ENCODE data around the gene RGL1. TPM values are rescaled to one million over a fixed set of nuclear protein-coding genes. Genes with fewer than 3 reads are reported as not detected.

Gene RGL1
- total RNA-seq, 1 experiment from 2014 or later = 1.3 TPM

DNA sequence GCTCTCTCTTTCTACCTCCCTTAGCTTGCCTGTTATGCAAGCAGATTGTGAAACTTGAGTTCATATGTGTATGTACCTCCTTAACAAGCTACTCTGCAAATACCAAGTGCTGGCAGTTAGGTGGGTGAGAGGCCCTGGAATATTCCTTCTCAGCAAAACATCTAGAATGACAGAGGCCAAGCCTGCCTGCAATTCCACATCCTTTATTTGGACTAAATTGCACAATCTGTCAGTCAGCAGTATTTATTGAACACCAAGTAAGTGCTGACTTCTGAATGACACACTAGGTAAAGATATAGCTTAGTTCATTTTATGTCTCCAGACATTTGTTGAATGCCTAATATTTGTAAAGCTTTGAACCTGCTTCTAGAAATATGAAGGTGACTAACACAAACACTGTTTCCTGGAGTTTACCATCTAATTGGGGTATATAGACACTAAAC lies 87.5 kb downstream of the RGL1 start:
- no peak overlapping the region for H2AFZ ChIP-seq (ENCODE audit: low read depth, low read length, poor library complexity, severe bottlenecking)
- CTCF ChIA-PET = interaction anchor here (1.5 kb wide), 1 partner anchor 10 kb away, joined by 3 read pairs; no protein-coding TSS in a partner anchor
- H3K9ac ChIP-seq (ENCODE audit: low read length) = no peak overlapping the region
- ATAC-seq = no peak
- no peak overlapping the region for H3K4me3 ChIP-seq (replicated peaks in 1 of 2; ENCODE audit: low read depth in 1 of 2, low read length in 2 of 2)
- RAD21 ChIA-PET (ENCODE audit: low non-redundant PET in 1 of 2, low total read pairs in 2 of 2, uncharacterized antibody in 2 of 2, unreplicated experiment in 2 of 2) = no interaction called here
- DNase-seq (ENCODE audit: low read depth, low spot score) = no peak
- POLR2A ChIA-PET = no interaction called here
- intact Hi-C loops (cut with micrococcal nuclease) = no loop called here
- no peaks in the 10 kb centered on the region for H3K36me3 ChIP-seq (ENCODE audit: control insufficient read depth in 1 of 2, insufficient read depth in 2 of 2, low read length in 2 of 2)
- H3K27ac ChIP-seq (ENCODE audit: low read depth, low read length) = no peak overlapping the region
- no peaks in the 10 kb centered on the region for H3K9me3 ChIP-seq (ENCODE audit: control insufficient read depth in 1 of 2, insufficient read depth in 1 of 2, low read depth in 1 of 2, low read length in 2 of 2)
- no peaks in the 10 kb centered on the region for H3K27me3 ChIP-seq (ENCODE audit: insufficient read depth, low read length)
- no peak overlapping the region for H3K4me2 ChIP-seq (ENCODE audit: low read length)
- H3K4me1 ChIP-seq (ENCODE audit: control insufficient read depth in 1 of 2, insufficient read depth in 2 of 2, low read length in 2 of 2) = no peaks in the 10 kb centered on the region
- H4K20me1 ChIP-seq (ENCODE audit: insufficient read depth) = no peaks in the 10 kb centered on the region
- BruUV-seq (replicated peaks) = no TSS peak
- TF ChIP-seq, protein P1, sequence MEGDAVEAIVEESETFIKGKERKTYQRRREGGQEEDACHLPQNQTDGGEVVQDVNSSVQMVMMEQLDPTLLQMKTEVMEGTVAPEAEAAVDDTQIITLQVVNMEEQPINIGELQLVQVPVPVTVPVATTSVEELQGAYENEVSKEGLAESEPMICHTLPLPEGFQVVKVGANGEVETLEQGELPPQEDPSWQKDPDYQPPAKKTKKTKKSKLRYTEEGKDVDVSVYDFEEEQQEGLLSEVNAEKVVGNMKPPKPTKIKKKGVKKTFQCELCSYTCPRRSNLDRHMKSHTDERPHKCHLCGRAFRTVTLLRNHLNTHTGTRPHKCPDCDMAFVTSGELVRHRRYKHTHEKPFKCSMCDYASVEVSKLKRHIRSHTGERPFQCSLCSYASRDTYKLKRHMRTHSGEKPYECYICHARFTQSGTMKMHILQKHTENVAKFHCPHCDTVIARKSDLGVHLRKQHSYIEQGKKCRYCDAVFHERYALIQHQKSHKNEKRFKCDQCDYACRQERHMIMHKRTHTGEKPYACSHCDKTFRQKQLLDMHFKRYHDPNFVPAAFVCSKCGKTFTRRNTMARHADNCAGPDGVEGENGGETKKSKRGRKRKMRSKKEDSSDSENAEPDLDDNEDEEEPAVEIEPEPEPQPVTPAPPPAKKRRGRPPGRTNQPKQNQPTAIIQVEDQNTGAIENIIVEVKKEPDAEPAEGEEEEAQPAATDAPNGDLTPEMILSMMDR (IDR thresholded peaks at IDR 0.05 in 2 of 3, conservative IDR thresholded peaks at IDR 0.05 in 1 of 3; ENCODE audit: borderline replicate concordance in 1 of 3, insufficient read depth in 1 of 3, low read depth in 2 of 3, low read length in 2 of 3) = no peak
- TF ChIP-seq SIN3A (IDR thresholded peaks at IDR 0.05; ENCODE audit: low read depth) (no peak), EZH2phosphoT487 (IDR thresholded peaks at IDR 0.05; ENCODE audit: borderline replicate concordance) (no peak), CBX3 (IDR thresholded peaks at IDR 0.05; ENCODE audit: low read depth) (no peak), EGR1 (IDR thresholded peaks at IDR 0.05; ENCODE audit: low read depth) (no peak), POLR2AphosphoS5 (IDR thresholded peaks at IDR 0.05; ENCODE audit: low read depth, low read length) (no peak), YY1 (IDR thresholded peaks at IDR 0.05; ENCODE audit: extremely low read depth, insufficient replicate concordance, low read depth, low read length) (no peak), SRF (IDR thresholded peaks at IDR 0.05; ENCODE audit: low read depth) (no peak), POLR2A (IDR thresholded peaks at IDR 0.05; ENCODE audit: borderline replicate concordance, extremely low read depth, insufficient read depth, insufficient read length) (no peak)
- H3K79me2 ChIP-seq (ENCODE audit: insufficient read depth, low read length) = no peaks in the 10 kb centered on the region
- no peaks in the 10 kb centered on the region for H3K9me2 ChIP-seq (ENCODE audit: insufficient read depth)
